Prostate gland (tissue), 2 donors: ENCODE data around the gene ADAP1.

Experiments used
- CTCF ChIP-seq, 4 experiments: fragments of 200-600 bp in 2 of 4; fragments of 450-650 bp in 2 of 4; sonication (generic) in 2 of 4; IDR thresholded peaks; 1 replicate in 3 of 4; 2 replicates in 1 of 4; pipeline ENCODE4 v1.5.1; 2016 to 2019; ENCODE audit warnings: antibody characterized with exemption in 4 of 4, mild to moderate bottlenecking in 2 of 4, moderate library complexity in 2 of 4
- POLR2A ChIP-seq: fragments of 450-650 bp; IDR thresholded peaks from one replicate; pipeline ENCODE4 v1.6.1; 2016; ENCODE audit warnings: antibody characterized with exemption, mild to moderate bottlenecking
- POLR2AphosphoS5 ChIP-seq: sonication (generic); formaldehyde crosslinking; IDR thresholded peaks from one replicate; pipeline ENCODE4 v1.6.1; 2017; ENCODE audit warnings: antibody characterized with exemption

- TF ChIP-seq CTCF (IDR thresholded peaks at IDR 0.05) = no peak
- TF ChIP-seq POLR2A = no peak
- TF ChIP-seq POLR2AphosphoS5 = no peak
Measured at GRCh38 chr7:919924-920341, 34.5 kb downstream of the ADAP1 start.
